NB4 (cell line): Measurements from ENCODE around the gene RAD51B.
"Not testable (repeated sequence)": the region's sequence is repeated elsewhere in the genome, so short reads cannot be mapped to it uniquely, and the experiment has no call there.

Source experiments
- DNase-seq: peaks from one replicate; pipeline ENCODE4 v3.0.0; 2010; ENCODE audit warnings: low read depth
- H3K4me3 ChIP-seq: one replicate; pipeline ENCODE4 v1.5.1; 2011; ENCODE audit warnings: mild to moderate bottlenecking, low read depth, low read length, moderate library complexity
- CTCF ChIP-seq: IDR thresholded peaks from one replicate; pipeline ENCODE4 v1.5.1; 2012; ENCODE audit warnings: low read depth, low read length
- MYC ChIP-seq: IDR thresholded peaks from 2 replicates; pipeline ENCODE4 v1.6.1; 2011; ENCODE audit warnings: low read depth, low read length
- POLR2A ChIP-seq: IDR thresholded peaks from 2 replicates; pipeline ENCODE4 v1.6.1; 2011; ENCODE audit warnings: mild to moderate bottlenecking; ENCODE audit not compliant: insufficient read length; ENCODE audit errors: extremely low read depth
- TF ChIP-seq, protein P1 (sequence below): IDR thresholded peaks from 2 replicates; pipeline ENCODE4 v1.6.1; 2011; ENCODE audit warnings: low read depth, low read length

Gene RAD51B

DNA sequence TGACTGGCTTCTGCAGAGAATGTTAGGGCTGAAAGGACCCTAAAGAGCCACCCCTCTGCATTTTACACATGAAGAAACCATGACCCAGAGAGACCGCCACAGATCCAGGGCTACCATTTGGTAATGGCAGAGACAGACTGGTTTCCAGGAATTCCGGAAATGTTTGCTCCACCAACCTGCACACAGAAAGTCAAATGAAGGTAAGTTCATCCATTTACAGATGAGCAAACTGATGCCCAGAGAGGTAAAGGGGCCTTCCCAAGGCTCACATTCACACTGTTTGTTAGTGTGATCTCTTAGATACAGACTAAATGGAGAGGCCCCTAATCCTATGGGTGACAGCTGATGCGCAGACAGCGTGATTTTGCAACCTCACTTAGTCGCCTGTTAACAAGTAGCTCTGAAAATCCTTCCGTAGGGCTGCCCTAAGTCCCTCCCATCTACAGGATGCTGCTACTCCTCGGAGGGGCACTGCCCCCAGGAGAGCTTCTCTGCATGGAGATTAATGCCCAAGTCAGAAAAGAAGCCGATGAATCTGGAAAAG, 939.5 kb downstream of the RAD51B start:
- no peak for TF ChIP-seq CTCF
- no peak for TF ChIP-seq POLR2A
- TF ChIP-seq, protein P1, sequence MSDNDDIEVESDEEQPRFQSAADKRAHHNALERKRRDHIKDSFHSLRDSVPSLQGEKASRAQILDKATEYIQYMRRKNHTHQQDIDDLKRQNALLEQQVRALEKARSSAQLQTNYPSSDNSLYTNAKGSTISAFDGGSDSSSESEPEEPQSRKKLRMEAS: no peak
- no peak for TF ChIP-seq MYC
- peak; percentile 26 for DNase-seq
- H3K4me3 ChIP-seq: no peak overlapping the region

- TF ChIP-seq POLR2A (no peak), MYC (no peak), CTCF (no peak)
- TF ChIP-seq, protein P1: no peak
- H3K4me3 ChIP-seq: no peak overlapping the region
- DNase-seq: no peak
Observed at GRCh38 chr14:68759937-68760336, 940.4 kb downstream of the RAD51B start.

DNA sequence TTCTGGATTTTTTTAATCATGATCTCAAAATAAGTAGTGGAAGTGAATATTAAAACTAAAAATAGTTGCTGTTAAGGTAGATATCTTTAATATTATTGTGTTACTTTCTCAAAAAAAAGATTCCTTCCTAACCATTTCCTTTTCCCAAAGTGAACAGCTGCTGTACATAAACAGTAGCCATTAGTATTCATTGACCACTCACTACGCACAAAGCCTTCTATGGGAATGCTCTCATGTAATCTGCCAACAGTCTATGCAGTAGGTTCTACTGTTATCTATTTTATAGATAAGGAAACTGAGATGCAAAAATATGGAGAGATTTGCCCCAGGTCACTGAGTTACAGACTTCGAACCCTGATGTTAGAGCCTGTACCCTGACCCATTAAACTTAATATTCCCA, 941.2 kb downstream of the RAD51B start:
- no peak for TF ChIP-seq CTCF
- TF ChIP-seq MYC: no peak
- TF ChIP-seq, protein P1: no peak
- TF ChIP-seq POLR2A: no peak
- no peak overlapping the region for H3K4me3 ChIP-seq
- DNase-seq: no peak

- no peak overlapping the region for H3K4me3 ChIP-seq
- no peak for TF ChIP-seq CTCF
- no peak for TF ChIP-seq POLR2A
- TF ChIP-seq MYC: no peak
- TF ChIP-seq, protein P1: no peak
- no peak for DNase-seq
Observed at GRCh38 chr14:68761391-68761790, 941.8 kb downstream of the RAD51B start.

GRCh38 chr14:68762953-68763764, 943.6 kb downstream of the RAD51B start:
- no peak overlapping the region for H3K4me3 ChIP-seq
- no peak for DNase-seq

GRCh38 chr14:68763843-68764242, 944.3 kb downstream of the RAD51B start:
- DNase-seq, H3K4me3 ChIP-seq: not testable (repeated sequence)

More at GRCh38 chr14:68762953-68763764, 943.6 kb downstream of the RAD51B start:
- TF ChIP-seq POLR2A: no peak
- TF ChIP-seq, protein P1: no peak
- no peak for TF ChIP-seq MYC
- TF ChIP-seq CTCF: no peak
